HepG2 (cell line): ENCODE measurements around the gene DOCK3. TPM values are rescaled to one million over a fixed set of nuclear protein-coding genes. Genes with fewer than 3 reads are reported as not detected.

Experiments used
- ATAC-seq: fragments of 200-7000 bp; cut with Tn5 transposase; 3 replicates; pipeline ENCODE4 v1.9.1; 2020; ENCODE audit warnings: mild to moderate bottlenecking, moderate library complexity
- BruUV-seq: library from RNA; stranded (reverse); fragments of 400-500 nt; replicated peaks from 2 replicates; lab custom pipeline; 2021; lab: Mats Ljungman, UMichigan
- CTCF ChIA-PET: fragments of 300-600 bp; formaldehyde crosslinking; extraction: SDS; loops from one replicate; lab custom pipeline; 2021; ENCODE audit warnings: low total read pairs, inconsistent platforms, low intra/inter-chr PET ratio; lab: Yijun Ruan, JAX
- POLR2A ChIA-PET: fragments of 350-600 bp; sonication (Branson Sonifier 250); formaldehyde crosslinking; loops from one replicate; lab custom pipeline; 2020; ENCODE audit warnings: antibody characterized with exemption, inconsistent platforms; lab: Yijun Ruan, JAX
- DNase-seq: peaks from one replicate; pipeline ENCODE4 v3.0.0-alpha.2; 2015; ENCODE audit warnings: low spot score
- FAIRE-seq: peaks from 3 replicates; lab custom pipeline; 2011; peaks lifted over from hg19 to GRCh38; lab: Jason Lieb, UNC
- H2AFZ ChIP-seq: one replicate; pipeline ENCODE4 v1.6.1; 2011; ENCODE audit warnings: low read length, inconsistent platforms
- H3K27ac ChIP-seq: fragments of 300-600 bp; 3 replicates; pipeline ENCODE4 v1.8.0; 2011; ENCODE audit warnings: mixed run types, mild to moderate bottlenecking, mixed read lengths, low read length, inconsistent platforms; ENCODE audit not compliant: insufficient read depth; ENCODE audit errors: extremely low read length
- H3K27me3 ChIP-seq, 2 experiments: fragments of 200-600 bp in 1 of 2; 2 replicates in 1 of 2; 3 replicates in 1 of 2; pipeline versions ENCODE4 v1.6.0 to v1.8.0; 2011; ENCODE audit warnings: low read length in 2 of 2, mild to moderate bottlenecking in 2 of 2, moderate library complexity in 2 of 2, inconsistent platforms in 1 of 2; ENCODE audit not compliant: insufficient read depth in 2 of 2, control insufficient read depth in 1 of 2
- H3K36me3 ChIP-seq, 2 experiments: fragments of 200-600 bp in 1 of 2; replicated peaks in 1 of 2; 2 replicates in 1 of 2; 3 replicates in 1 of 2; pipeline versions ENCODE4 v1.5.1 to v1.8.0; 2011; ENCODE audit warnings: low read length in 2 of 2, inconsistent platforms in 1 of 2; ENCODE audit not compliant: insufficient read depth in 2 of 2, control insufficient read depth in 1 of 2
- H3K4me1 ChIP-seq: 2 replicates; pipeline ENCODE4 v1.5.1; 2012; ENCODE audit warnings: low read length, inconsistent platforms; ENCODE audit not compliant: insufficient read depth
- H3K4me2 ChIP-seq: 2 replicates; pipeline ENCODE4 v1.6.0; 2011; ENCODE audit warnings: low read depth, low read length, inconsistent platforms
- H3K4me3 ChIP-seq, 3 experiments: fragments of 200-600 bp in 1 of 3; sonication (generic), shearing (Covaris generic) in 1 of 3; replicated peaks in 1 of 3; 2 replicates each; pipeline ENCODE4 v1.5.1; 2011 to 2016; ENCODE audit warnings: low read length in 3 of 3, inconsistent platforms in 2 of 3, low read depth in 2 of 3, mild to moderate bottlenecking in 2 of 3, control low read depth in 1 of 3, mixed read lengths in 1 of 3; ENCODE audit not compliant: insufficient read depth in 1 of 3
- H3K79me2 ChIP-seq: one replicate; pipeline ENCODE4 v1.6.1; 2011; ENCODE audit warnings: low read length, inconsistent platforms; ENCODE audit not compliant: insufficient read depth
- H3K9ac ChIP-seq: 2 replicates; pipeline ENCODE4 v1.6.0; 2011; ENCODE audit warnings: mild to moderate bottlenecking, low read depth, low read length, inconsistent platforms; ENCODE audit not compliant: insufficient read depth
- H3K9me3 ChIP-seq: 2 replicates; pipeline ENCODE4 v1.5.1; 2012; ENCODE audit warnings: mild to moderate bottlenecking, low read length
- H4K20me1 ChIP-seq: 2 replicates; pipeline ENCODE4 v1.6.0; 2011; ENCODE audit warnings: inconsistent platforms, mild to moderate bottlenecking, low read length, moderate library complexity; ENCODE audit not compliant: insufficient read depth
- E2F2 ChIP-seq: sonication (generic); formaldehyde crosslinking; IDR thresholded peaks from 2 replicates; pipeline ENCODE4 v1.4.0; 2020; ENCODE audit warnings: missing genetic modification reagents, borderline replicate concordance
- EED ChIP-seq: sonication (generic); formaldehyde crosslinking; IDR thresholded peaks from 2 replicates; pipeline ENCODE4 v1.5.0; 2020; ENCODE audit warnings: mild to moderate bottlenecking, missing genetic modification reagents
- EZH2 ChIP-seq: conservative IDR thresholded peaks from 2 replicates; pipeline ENCODE4 v1.6.1; 2012; ENCODE audit warnings: mild to moderate bottlenecking, low read depth, low read length, moderate library complexity
- FOXP1 ChIP-seq, 2 experiments: fragments of 450-650 bp in 1 of 2; IDR thresholded peaks; 2 replicates each; pipeline ENCODE4 v1.6.1; 2017 to 2018; ENCODE audit warnings: antibody characterized with exemption in 1 of 2
- IKZF4 ChIP-seq: sonication (generic); formaldehyde crosslinking; IDR thresholded peaks from 2 replicates; pipeline ENCODE4 v1.5.1; 2020; ENCODE audit warnings: borderline replicate concordance, mild to moderate bottlenecking, low read depth, missing genetic modification reagents; ENCODE audit errors: not compliant biosample characterization
- PLSCR1 ChIP-seq: sonication (generic); formaldehyde crosslinking; IDR thresholded peaks from 2 replicates; pipeline ENCODE4 v1.5.0; 2020; ENCODE audit warnings: missing genetic modification reagents, mild to moderate bottlenecking, borderline replicate concordance
- THAP7 ChIP-seq: sonication (generic); formaldehyde crosslinking; IDR thresholded peaks from 2 replicates; pipeline ENCODE4 v1.8.1; 2023; ENCODE audit warnings: mild to moderate bottlenecking, missing genetic modification reagents
- U2AF2 ChIP-seq: fragments of 200-400 bp; formaldehyde crosslinking; IDR thresholded peaks from 2 replicates; pipeline ENCODE4 v1.6.1; 2017; ENCODE audit warnings: low read depth, mild to moderate bottlenecking, low read length
- ZBTB37 ChIP-seq: sonication (generic); formaldehyde crosslinking; IDR thresholded peaks from 2 replicates; pipeline ENCODE4 v1.4.0; 2020; ENCODE audit warnings: mild to moderate bottlenecking, missing genetic modification reagents
- ZFP41 ChIP-seq: sonication (generic); formaldehyde crosslinking; IDR thresholded peaks from 2 replicates; pipeline ENCODE4 v1.4.0; 2020; ENCODE audit warnings: mild to moderate bottlenecking, missing genetic modification reagents, borderline replicate concordance
- ZNF7 ChIP-seq: IDR thresholded peaks from 2 replicates; pipeline ENCODE4 v1.6.1; 2016; ENCODE audit warnings: missing biosample characterization, missing genetic modification reagents
- ZNF766 ChIP-seq: sonication (generic); formaldehyde crosslinking; IDR thresholded peaks from 2 replicates; pipeline ENCODE4 v1.5.0; 2020; ENCODE audit warnings: missing genetic modification reagents, borderline replicate concordance
- ZSCAN25 ChIP-seq: sonication (generic); formaldehyde crosslinking; IDR thresholded peaks from 2 replicates; pipeline ENCODE4 v1.8.0; 2022; ENCODE audit warnings: mild to moderate bottlenecking, missing genetic modification reagents
- ZUFSP ChIP-seq: sonication (generic); formaldehyde crosslinking; IDR thresholded peaks from 2 replicates; pipeline ENCODE4 v1.9.0; 2021; ENCODE audit warnings: missing genetic modification reagents, mild to moderate bottlenecking, borderline replicate concordance
- WGBS: methylation state at CpG from one replicate; pipeline ENCODE4 v1.1.6; 2017; ENCODE audit warnings: low lambda C conversion rate; 5-methylcytosine and 5-hydroxymethylcytosine counted together
- in situ Hi-C: cut with HindIII; loops from 2 replicates; pipeline ENCODE4 v1.10.0; 2017; ENCODE audit warnings: low pct_unique_long_range_greater_than_20kb; ENCODE audit not compliant: extremely low pct_ligation_motif_present
- intact Hi-C: fragments of 100-400 bp; cut with micrococcal nuclease; formaldehyde crosslinking; loops from one replicate; pipeline ENCODE4 v1.10.0; 2022; ENCODE audit not compliant: unreplicated experiment
- polyA plus RNA-seq, 8 experiments: library from polyadenylated mRNA; depleted of rRNA in 3 of 8; stranded (reverse) in 7 of 8; unstranded in 1 of 8; fragments of >200 nt; fragmentation: Illumina TruSeq in 4 of 8; extraction: Trizol in 4 of 8; gene quantifications; 2 replicates each; pipeline versions ENCODE4 v1.2.1 to v1.2.3, GENCODE V29; 2011 to 2016; ENCODE audit warnings: low read depth in 4 of 8, missing spikeins in 1 of 8, mixed read lengths in 1 of 8; ENCODE audit not compliant: insufficient read depth in 1 of 8
- total RNA-seq, 5 experiments: library from RNA; depleted of rRNA; stranded (reverse); fragments of >200 nt; fragmentation: Illumina TruSeq; extraction: Trizol; gene quantifications; 2 replicates each; pipeline ENCODE4 v1.2.3, GENCODE V29; 2016; ENCODE audit warnings: low read depth in 1 of 5

Gene DOCK3
- total and polyA plus RNA-seq, 2 of the 13 experiments (the other 11 are each of a cell fraction or from before 2014, with no cell fraction given) = not detected

- DNase-seq (no peak), ATAC-seq (no peak), FAIRE-seq (no peak)
- Histone ChIP-seq H3K9me3 (no peaks in the 10 kb centered on the region), H3K4me2 (no peak overlapping the region), H4K20me1 (no peaks in the 10 kb centered on the region), H3K4me3 (no peak overlapping the region), H3K27ac (no peak overlapping the region), H3K4me1 (peaks cover 16% of the 10 kb centered on the region), H3K36me3 (peaks cover 3 to 15% of the 10 kb centered on the region in 2 experiments; a peak in 2 of 5 replicates), H3K9ac (no peak overlapping the region), H3K27me3 (no peaks in the 10 kb centered on the region), H3K79me2 (no peaks in the 10 kb centered on the region)
- intact Hi-C loops = no loop called here
- POLR2A ChIA-PET = no interaction called here
- no peak for TF ChIP-seq ZFP41
- TF ChIP-seq ZUFSP (CRISPR knock-in tag) = no peak
- TF ChIP-seq U2AF2 = no peak
- TF ChIP-seq PLSCR1 (CRISPR knock-in tag) = no peak
- no peak for TF ChIP-seq THAP7 (CRISPR knock-in tag)
- no peak for TF ChIP-seq EZH2
- TF ChIP-seq ZNF766 (CRISPR knock-in tag) = no peak
- TF ChIP-seq EED (CRISPR knock-in tag) = no peak
- TF ChIP-seq IKZF4 (CRISPR knock-in tag) = no peak
- TF ChIP-seq ZNF7 = no peak
- TF ChIP-seq ZSCAN25 = no peak
- no peak for TF ChIP-seq FOXP1 (IDR thresholded peaks at IDR 0.05)
- TF ChIP-seq FOXP1 (CRISPR knock-in tag; IDR thresholded peaks at IDR 0.05) = no peak
- TF ChIP-seq ZBTB37 (CRISPR knock-in tag) = no peak
- TF ChIP-seq E2F2 (CRISPR knock-in tag) = no peak
- TF ChIP-seq, all 625 proteins: peak for 0
- in situ Hi-C loops = no loop called here
- BruUV-seq = no TSS peak
- 100% methylated on average over 2 of the region's 3 CpGs for WGBS
- no peak overlapping the region for H2AFZ ChIP-seq
- CTCF ChIA-PET = no interaction called here
Observed at GRCh38 chr3:50628601-50629000, 46.1 kb upstream of the DOCK3 start.
